Activated CD4-positive, alpha-beta memory T cell treated with anti-CD3 and anti-CD28 coated beads, Interleukin-2, amount 10 ng/mL, durations not matched to agents 7 days and 5 days (primary cell): ENCODE measurements around the gene DELE1. TPM values are rescaled to one million over a fixed set of nuclear protein-coding genes. Genes with fewer than 3 reads are reported as not detected.

Source experiments
- CTCF ChIA-PET: fragments of 350-600 bp; sonication (Branson Sonifier 250); formaldehyde crosslinking; loops from one replicate; lab custom pipeline; 2021; ENCODE audit warnings: antibody characterized with exemption, inconsistent platforms; lab: Charles Lee
- POLR2A ChIA-PET: fragments of 350-600 bp; sonication (Branson Sonifier 250); formaldehyde crosslinking; loops from one replicate; lab custom pipeline; 2021; ENCODE audit warnings: antibody characterized with exemption; lab: Charles Lee
- DNase-seq: peaks from one replicate; pipeline ENCODE4 v3.0.0-alpha.2; 2020
- H3K27ac Mint-ChIP-seq: one replicate; pipeline ENCODE4 v1.8.0; 2021; ENCODE audit warnings: mild to moderate bottlenecking, mixed read lengths
- H3K27me3 Mint-ChIP-seq: one replicate; pipeline ENCODE4 v1.8.0; 2021; ENCODE audit warnings: mixed read lengths
- H3K36me3 Mint-ChIP-seq: one replicate; pipeline ENCODE4 v1.8.0; 2021; ENCODE audit warnings: low read depth, mixed read lengths
- H3K4me1 Mint-ChIP-seq: one replicate; pipeline ENCODE4 v1.8.0; 2021; ENCODE audit warnings: mixed read lengths
- H3K4me3 Mint-ChIP-seq: one replicate; pipeline ENCODE4 v1.8.0; 2021; ENCODE audit warnings: mild to moderate bottlenecking, mixed read lengths
- H3K9me3 Mint-ChIP-seq: one replicate; pipeline ENCODE4 v1.8.0; 2021; ENCODE audit warnings: mixed read lengths
- total RNA-seq, 2 experiments: library from RNA; stranded (reverse); gene quantifications; one replicate each; pipeline ENCODE4 v1.2.3, GENCODE V29; 2021

DELE1 gene
- total RNA-seq, 2 experiments from 2014 or later: 73.4 to 80.7 TPM

- ChIA-PET CTCF (interaction anchor here (9.9 kb wide), 1 partner anchor 9 kb away, joined by 72 read pairs; the partner anchor contains the start of gene PCDH12), POLR2A (no interaction called here)
- no peak for DNase-seq
- no peak overlapping the region for H3K27ac Mint-ChIP-seq
- H3K9me3 Mint-ChIP-seq: no peaks in the 10 kb centered on the region
- no peak overlapping the region for H3K4me3 Mint-ChIP-seq
- H3K27me3 Mint-ChIP-seq: no peaks in the 10 kb centered on the region
- peaks cover 3% of the 10 kb centered on the region for H3K36me3 Mint-ChIP-seq
- peaks cover 27% of the 10 kb centered on the region for H3K4me1 Mint-ChIP-seq
These were observed 25.8 kb downstream of the DELE1 start for GRCh38 chr5:141949511-141949910.

DNA sequence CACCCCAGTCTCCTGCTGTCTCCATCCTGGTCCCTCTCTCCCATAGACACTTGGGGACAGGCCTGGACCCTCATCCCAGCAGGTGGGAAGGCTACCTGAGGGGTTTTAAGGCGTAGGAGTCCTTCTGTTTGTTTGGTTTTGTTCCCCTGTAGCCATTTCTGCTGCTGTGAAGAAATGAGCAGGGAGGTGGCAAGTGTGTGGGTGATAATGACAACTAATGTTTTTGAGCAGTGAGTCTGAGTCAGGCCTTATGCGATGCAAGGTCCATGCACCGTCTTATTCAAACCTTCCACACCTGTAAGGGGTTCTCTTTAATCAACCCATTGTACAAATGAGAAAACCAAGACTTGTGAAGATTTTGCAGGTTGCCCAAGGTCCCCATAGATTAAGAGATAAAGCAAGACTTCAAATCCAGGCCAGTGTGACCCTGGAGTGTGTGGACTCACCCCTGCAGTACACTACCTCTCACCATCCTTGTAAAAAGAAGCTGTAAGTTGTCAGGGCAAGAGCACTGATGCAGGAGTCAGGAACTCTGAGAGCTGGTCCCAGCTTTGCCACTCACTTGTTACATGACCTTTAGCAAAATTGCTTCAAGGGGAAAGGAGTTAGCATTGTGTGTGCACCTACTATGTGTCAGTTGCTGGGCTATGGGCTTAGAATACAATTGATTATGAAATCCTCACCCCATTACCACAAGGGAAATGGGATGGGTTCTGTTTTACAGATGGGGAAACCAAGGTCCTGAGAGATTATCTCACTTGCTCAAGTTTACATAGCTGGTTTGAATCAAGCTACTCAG lies 26.7 kb downstream of the DELE1 start:
- ChIA-PET CTCF (interaction anchor here (1.2 to 2.5 kb wide), 2 partner anchors 10 to 31 kb away, joined by 3 to 18 read pairs; no protein-coding TSS in a partner anchor), POLR2A (interaction anchor here (1.1 kb wide), 1 partner anchor 27 kb away, joined by 3 read pairs; the partner anchor contains the start of gene DELE1)
- H3K36me3 Mint-ChIP-seq: peaks cover 3% of the 10 kb centered on the region
- DNase-seq: no peak
- no peak overlapping the region for H3K4me3 Mint-ChIP-seq
- H3K4me1 Mint-ChIP-seq: peaks cover 27% of the 10 kb centered on the region
- no peak overlapping the region for H3K27ac Mint-ChIP-seq
- H3K9me3 Mint-ChIP-seq: no peaks in the 10 kb centered on the region
- H3K27me3 Mint-ChIP-seq: no peaks in the 10 kb centered on the region

- Mint-ChIP-seq H3K36me3 (peaks cover 3% of the 10 kb centered on the region), H3K4me1 (peaks cover 27% of the 10 kb centered on the region), H3K4me3 (no peak overlapping the region), H3K9me3 (no peaks in the 10 kb centered on the region), H3K27me3 (no peaks in the 10 kb centered on the region), H3K27ac (no peak overlapping the region)
- POLR2A ChIA-PET: no interaction called here
- CTCF ChIA-PET: interaction anchor here (1.0 to 2.5 kb wide), 3 partner anchors 9 to 30 kb away, joined by 3 to 18 read pairs (median 3); no protein-coding TSS in a partner anchor
- DNase-seq: peak; percentile 30
These were observed 27.7 kb downstream of the DELE1 start for GRCh38 chr5:141951332-141951781.

DNA sequence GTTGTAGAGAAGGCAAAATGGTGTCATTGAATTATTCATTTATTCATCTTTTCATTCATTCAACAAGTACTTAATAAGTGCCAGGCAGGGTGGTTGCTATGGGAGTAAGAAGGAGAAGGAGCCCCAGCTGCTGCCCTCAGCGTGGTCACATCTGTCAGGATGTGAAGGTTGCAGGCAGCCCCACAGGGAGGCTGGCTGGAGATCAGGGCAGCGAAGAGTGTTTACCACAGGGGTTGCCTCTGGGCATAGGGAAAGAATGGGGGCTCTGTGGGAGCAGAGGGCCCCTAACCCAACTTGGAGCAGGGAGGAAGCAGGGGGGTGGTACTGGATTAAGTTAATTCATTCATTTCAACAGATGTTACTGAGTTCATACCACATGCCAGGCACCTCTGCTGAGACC lies 28.3 kb downstream of the DELE1 start:
- ChIA-PET POLR2A (interaction anchor here (0.6 to 2.9 kb wide), 2 partner anchors 10 to 17 kb away, joined by 3 to 13 read pairs; partner anchors contain the start of gene RNF14), CTCF (interaction anchor here (1.0 to 2.5 kb wide), 2 partner anchors 8 to 16 kb away, joined by 3 to 18 read pairs; no protein-coding TSS in a partner anchor)
- no peak overlapping the region for H3K27ac Mint-ChIP-seq
- no peaks in the 10 kb centered on the region for H3K9me3 Mint-ChIP-seq
- no peaks in the 10 kb centered on the region for H3K27me3 Mint-ChIP-seq
- no peak for DNase-seq
- H3K4me3 Mint-ChIP-seq: no peak overlapping the region
- H3K36me3 Mint-ChIP-seq: peaks cover 3% of the 10 kb centered on the region
- peaks cover 30% of the 10 kb centered on the region for H3K4me1 Mint-ChIP-seq

DNA sequence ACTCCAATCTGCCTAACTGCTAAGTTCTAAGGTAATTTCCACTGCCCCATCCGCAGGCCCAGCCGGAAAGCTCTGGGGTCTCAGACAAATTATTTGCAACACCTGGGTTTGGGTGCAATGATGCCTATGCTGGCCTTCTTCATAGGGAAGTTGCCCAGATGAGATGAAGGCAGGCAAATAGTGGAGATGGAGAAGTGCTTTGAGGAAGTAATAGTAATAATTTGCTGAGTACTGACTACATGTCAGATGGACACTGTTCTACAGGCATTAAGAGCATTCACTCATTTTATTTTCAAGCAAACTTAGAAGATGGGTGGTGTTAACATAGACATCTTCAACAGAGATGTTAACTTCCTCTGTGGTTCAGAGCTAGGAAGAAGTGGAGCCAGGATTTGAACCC lies 30.5 kb downstream of the DELE1 start:
- no peaks in the 10 kb centered on the region for H3K27me3 Mint-ChIP-seq
- POLR2A ChIA-PET: interaction anchor here (1.3 to 2.9 kb wide), 4 partner anchors 13 to 271 kb away, joined by 3 to 13 read pairs (median 4); partner anchors contain the start of genes DELE1 and RNF14
- H3K4me1 Mint-ChIP-seq: peaks cover 50% of the 10 kb centered on the region
- no peak for DNase-seq
- H3K36me3 Mint-ChIP-seq: no peaks in the 10 kb centered on the region
- CTCF ChIA-PET: interaction anchor here (0.6 to 2.8 kb wide), 3 partner anchors 15 to 310 kb away, joined by 5 to 9 read pairs (median 7); partner anchors contain the start of gene RNF14
- H3K4me3 Mint-ChIP-seq: no peak overlapping the region
- no peaks in the 10 kb centered on the region for H3K9me3 Mint-ChIP-seq
- no peak overlapping the region for H3K27ac Mint-ChIP-seq

DNA sequence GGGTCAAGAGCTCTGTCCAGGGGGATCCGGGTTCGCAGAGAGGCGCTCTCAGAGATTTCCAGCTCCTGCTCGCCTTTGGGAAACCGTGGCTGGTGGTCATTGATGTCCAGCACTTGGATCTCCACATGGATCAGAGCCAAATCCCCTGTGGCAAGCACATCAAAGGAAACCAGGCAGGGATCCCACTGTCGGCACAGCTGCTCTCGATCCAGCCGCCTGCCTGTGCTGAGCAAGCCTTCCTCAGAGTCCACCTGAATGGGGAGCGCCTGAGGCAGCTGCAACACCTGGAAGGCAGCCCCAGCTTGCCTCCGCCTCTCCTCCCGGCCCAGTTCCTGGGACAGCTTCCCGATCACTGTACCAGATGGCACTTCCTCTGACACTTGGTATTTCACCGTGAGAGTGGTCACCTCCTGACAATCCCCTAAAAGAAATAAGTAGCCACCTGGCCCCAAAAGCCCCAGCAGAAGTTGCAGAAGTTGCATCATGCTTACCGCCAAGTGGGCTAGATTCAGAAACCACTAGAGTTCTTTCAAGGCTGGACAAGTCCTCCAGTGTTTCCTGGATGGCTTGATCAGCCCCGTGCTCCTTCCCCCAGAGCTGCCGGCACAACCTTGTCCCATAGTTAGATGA lies 33.8 kb downstream of the DELE1 start:
- Mint-ChIP-seq H3K36me3 (no peaks in the 10 kb centered on the region), H3K27me3 (no peaks in the 10 kb centered on the region), H3K4me3 (peak overlapping the region; percentile 71), H3K27ac (peak overlapping the region; percentile 80), H3K9me3 (no peaks in the 10 kb centered on the region), H3K4me1 (peaks cover 57% of the 10 kb centered on the region)
- no peak for DNase-seq
- ChIA-PET CTCF (interaction anchor here (3.3 to 6.9 kb wide), 6 partner anchors 13 to 264 kb away, joined by 12 to 214 read pairs (median 85); partner anchors contain the start of genes DELE1, PCDH1 and RNF14), POLR2A (interaction anchor here (1.1 to 5.1 kb wide), 11 partner anchors 9 to 265 kb away, joined by 3 to 49 read pairs (median 5); partner anchors contain the start of genes DELE1, PCDH1 and RNF14)

GRCh38 chr5:141958113-141958512 lies 34.4 kb downstream of the DELE1 start, which contains the start of gene PCDH12:
Gene PCDH12, minus strand, starts transcription at chr5:141958202. Its CDS starts 351 bp downstream, at chr5:141957851.
- peaks cover 57% of the 10 kb centered on the region for H3K4me1 Mint-ChIP-seq
- H3K4me3 Mint-ChIP-seq: peak within 1 kb of the TSS; percentile 71
- no peaks in the 10 kb centered on the region for H3K27me3 Mint-ChIP-seq
- no peaks in the 10 kb centered on the region for H3K9me3 Mint-ChIP-seq
- ChIA-PET POLR2A (interaction anchor here (0.9 to 5.1 kb wide), 13 partner anchors 10 to 266 kb away, joined by 3 to 49 read pairs (median 4); partner anchors contain the start of genes DELE1, PCDH1 and RNF14), CTCF (interaction anchor here (1.2 to 6.9 kb wide), 7 partner anchors 12 to 264 kb away, joined by 4 to 214 read pairs (median 72); partner anchors contain the start of genes DELE1, PCDH1 and RNF14)
- peak within 1 kb of the TSS; percentile 80 for H3K27ac Mint-ChIP-seq
- no peaks in the 10 kb centered on the region for H3K36me3 Mint-ChIP-seq
- peak; percentile 52 for DNase-seq

- no peaks in the 10 kb centered on the region for H3K9me3 Mint-ChIP-seq
- DNase-seq: peak; percentile 37
- peaks cover 57% of the 10 kb centered on the region for H3K4me1 Mint-ChIP-seq
- POLR2A ChIA-PET: interaction anchor here (0.9 to 5.1 kb wide), 13 partner anchors 10 to 267 kb away, joined by 3 to 49 read pairs (median 4); partner anchors contain the start of genes DELE1, PCDH1 and RNF14
- CTCF ChIA-PET: interaction anchor here (0.6 to 6.9 kb wide), 12 partner anchors 7 to 304 kb away, joined by 3 to 214 read pairs (median 31); partner anchors contain the start of genes DELE1, PCDH1 and RNF14
- H3K36me3 Mint-ChIP-seq: no peaks in the 10 kb centered on the region
- H3K4me3 Mint-ChIP-seq: peak overlapping the region; percentile 71
- H3K27ac Mint-ChIP-seq: peak overlapping the region; percentile 80
- H3K27me3 Mint-ChIP-seq: no peaks in the 10 kb centered on the region
These were observed 35.0 kb downstream of the DELE1 start for GRCh38 chr5:141958546-141959172.

DNA sequence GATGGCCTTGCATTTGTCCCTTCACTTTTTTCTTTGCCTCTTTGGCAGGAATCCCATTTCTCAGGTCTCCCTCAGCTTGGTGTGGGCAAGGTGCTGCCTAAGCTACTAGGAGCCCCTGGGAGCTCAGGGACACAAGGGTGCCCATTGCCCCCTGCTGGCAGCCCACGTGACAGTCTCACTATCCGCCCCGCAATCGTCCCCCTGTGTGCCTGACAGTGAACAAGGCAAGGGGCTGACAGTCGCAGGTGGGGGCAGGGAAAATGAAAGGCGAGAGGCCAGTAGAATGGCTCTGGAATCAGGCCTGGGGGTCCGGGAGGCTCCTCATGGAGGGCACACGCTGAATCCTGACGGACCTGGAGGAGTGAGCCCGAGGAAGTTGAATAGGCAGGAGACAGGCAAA lies 36.3 kb downstream of the DELE1 start:
- DNase-seq: peak; percentile 31
- Mint-ChIP-seq H3K27me3 (no peaks in the 10 kb centered on the region), H3K36me3 (no peaks in the 10 kb centered on the region), H3K4me3 (peak overlapping the region; percentile 54), H3K27ac (peak overlapping the region; percentile 80), H3K4me1 (peaks cover 51% of the 10 kb centered on the region), H3K9me3 (no peaks in the 10 kb centered on the region)
- CTCF ChIA-PET: interaction anchor here (0.6 to 6.9 kb wide), 43 partner anchors 9 to 564 kb away, joined by 3 to 214 read pairs (median 6); partner anchors contain the start of genes ARAP3, DELE1, GNPDA1 and PCDH1
- POLR2A ChIA-PET: interaction anchor here (0.8 to 5.1 kb wide), 16 partner anchors 9 to 308 kb away, joined by 3 to 70 read pairs (median 6); partner anchors contain the start of genes DELE1 and RNF14

DNA sequence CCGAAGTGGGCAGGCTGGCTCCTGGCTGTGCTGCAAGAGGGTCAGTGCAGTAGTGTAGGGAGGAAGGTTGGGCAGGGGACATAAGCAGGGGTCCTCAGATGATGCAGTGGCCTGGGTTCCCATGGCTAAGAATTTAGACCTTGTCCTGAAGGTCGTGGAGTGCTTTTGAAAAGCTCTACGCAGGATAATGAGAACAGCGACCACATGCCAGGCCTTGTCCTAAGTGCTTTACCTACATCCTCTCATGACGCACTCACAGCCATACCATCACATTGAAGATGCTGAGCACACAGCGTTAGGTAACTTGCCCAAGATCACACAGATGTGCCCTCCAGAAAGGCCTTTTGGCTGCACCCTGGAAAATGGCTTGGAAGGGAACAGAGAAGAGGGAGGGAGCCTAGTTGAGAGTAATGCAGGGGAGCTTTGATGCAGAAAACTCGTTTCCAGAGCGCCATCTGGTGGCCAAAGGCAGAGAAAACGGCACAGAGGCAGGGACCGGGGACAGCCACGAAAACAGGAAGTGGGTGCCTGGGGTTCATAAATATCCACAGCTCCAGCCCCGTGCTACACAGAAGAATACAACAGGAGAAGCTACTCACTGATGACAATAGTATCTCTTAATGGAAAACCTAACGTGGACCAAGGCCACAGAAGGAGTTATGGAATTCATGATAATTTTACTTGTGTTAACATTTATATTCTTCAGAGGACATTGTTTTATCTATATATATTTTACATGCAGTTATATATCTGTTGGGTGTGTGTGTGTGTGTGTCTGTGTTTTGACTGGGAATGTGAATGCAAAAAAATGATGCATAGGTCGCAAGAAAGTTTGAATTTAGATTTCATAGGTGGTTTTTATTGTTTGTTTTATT lies 37.0 kb downstream of the DELE1 start:
- Mint-ChIP-seq H3K4me3 (peak overlapping the region; percentile 46), H3K36me3 (no peaks in the 10 kb centered on the region), H3K4me1 (peaks cover 51% of the 10 kb centered on the region), H3K9me3 (no peaks in the 10 kb centered on the region), H3K27me3 (no peaks in the 10 kb centered on the region), H3K27ac (peak overlapping the region; percentile 80)
- POLR2A ChIA-PET: interaction anchor here (0.8 to 5.1 kb wide), 19 partner anchors 9 to 342 kb away, joined by 3 to 70 read pairs (median 5); partner anchors contain the start of genes DELE1, DIAPH1, GNPDA1 and RNF14
- peak; percentile 93 for DNase-seq
- CTCF ChIA-PET: interaction anchor here (0.5 to 6.9 kb wide), 69 partner anchors 10 to 627 kb away, joined by 3 to 214 read pairs (median 5); partner anchors contain the start of genes ARAP3, DELE1, FCHSD1 and GNPDA1
